Naive thymus-derived CD4-positive, alpha-beta T cell (primary cell): ENCODE results near the gene RAD51B. TPM values are rescaled to one million over a fixed set of nuclear protein-coding genes. Genes with fewer than 3 reads are reported as not detected.

Source experiments
- ATAC-seq: fragments of 150-1000 bp; cut with Tn5 transposase; 2 replicates; pipeline ENCODE4 v1.10.0; 2021; ENCODE audit warnings: mild to moderate bottlenecking, moderate library complexity
- CTCF ChIA-PET: fragments of 350-600 bp; sonication (Branson Sonifier 250); formaldehyde crosslinking; loops from one replicate; lab custom pipeline; 2021; ENCODE audit warnings: antibody characterized with exemption; lab: Charles Lee
- POLR2A ChIA-PET: fragments of 350-600 bp; sonication (Branson Sonifier 250); formaldehyde crosslinking; loops from one replicate; lab custom pipeline; 2021; ENCODE audit warnings: antibody characterized with exemption, inconsistent platforms; lab: Charles Lee
- DNase-seq, 9 donors: peaks; one replicate each; pipeline versions ENCODE4 v3.0.0 to v3.0.0-alpha.2; 2020 to 2022; ENCODE audit warnings: mixed read lengths in 1 of 9
- H3K27ac ChIP-seq: one replicate; pipeline ENCODE4 v1.7.0; 2013; ENCODE audit warnings: mild to moderate bottlenecking, low read depth, low read length, moderate library complexity
- H3K27me3 ChIP-seq, 2 donors: one replicate each; pipeline ENCODE4 v1.7.0; 2013; ENCODE audit warnings: low read length in 2 of 2, mild to moderate bottlenecking in 2 of 2, moderate library complexity in 2 of 2; ENCODE audit not compliant: control insufficient read depth in 2 of 2, insufficient read depth in 2 of 2
- H3K36me3 ChIP-seq, 3 experiments: 1 replicate in 2 of 3; 2 replicates in 1 of 3; pipeline ENCODE4 v1.7.0; 2013; ENCODE audit warnings: low read length in 3 of 3, mild to moderate bottlenecking in 3 of 3, moderate library complexity in 1 of 3; ENCODE audit not compliant: insufficient read depth in 3 of 3, control insufficient read depth in 2 of 3
- H3K4me1 ChIP-seq, 2 donors: one replicate each; pipeline ENCODE4 v1.7.0; 2013; ENCODE audit warnings: low read length in 2 of 2, mild to moderate bottlenecking in 2 of 2, moderate library complexity in 1 of 2; ENCODE audit not compliant: control insufficient read depth in 2 of 2, insufficient read depth in 2 of 2
- H3K4me3 ChIP-seq: 2 replicates; pipeline ENCODE4 v1.7.0; 2013; ENCODE audit warnings: mild to moderate bottlenecking, low read length
- H3K9me3 ChIP-seq, 3 experiments: 1 replicate in 2 of 3; 2 replicates in 1 of 3; pipeline ENCODE4 v1.7.0; 2013; ENCODE audit warnings: low read length in 3 of 3; ENCODE audit not compliant: control insufficient read depth in 2 of 3
- H3K27ac Mint-ChIP-seq, 9 donors: one replicate each; pipeline ENCODE4 v1.8.0; 2020 to 2022; ENCODE audit warnings: mixed read lengths in 9 of 9, mild to moderate bottlenecking in 8 of 9, moderate library complexity in 5 of 9, inconsistent platforms in 2 of 9
- H3K27me3 Mint-ChIP-seq, 5 donors: one replicate each; pipeline ENCODE4 v1.8.0; 2021 to 2022; ENCODE audit warnings: mixed read lengths in 5 of 5, mild to moderate bottlenecking in 1 of 5
- H3K36me3 Mint-ChIP-seq, 5 donors: one replicate each; pipeline ENCODE4 v1.8.0; 2020 to 2022; ENCODE audit warnings: mixed read lengths in 5 of 5, mild to moderate bottlenecking in 3 of 5, inconsistent platforms in 1 of 5
- H3K4me1 Mint-ChIP-seq, 7 donors: one replicate each; pipeline ENCODE4 v1.8.0; 2020 to 2022; ENCODE audit warnings: mixed read lengths in 7 of 7, mild to moderate bottlenecking in 3 of 7, inconsistent platforms in 1 of 7
- H3K4me3 Mint-ChIP-seq, 10 donors: one replicate each; pipeline ENCODE4 v1.8.0; 2020 to 2022; ENCODE audit warnings: mild to moderate bottlenecking in 10 of 10, mixed read lengths in 10 of 10, moderate library complexity in 6 of 10, inconsistent platforms in 2 of 10
- H3K9me3 Mint-ChIP-seq, 11 donors: one replicate each; pipeline ENCODE4 v1.8.0; 2020 to 2022; ENCODE audit warnings: mixed read lengths in 11 of 11, mild to moderate bottlenecking in 4 of 11, inconsistent platforms in 1 of 11, moderate library complexity in 1 of 11
- intact Hi-C, 2 donors: fragments of 100-400 bp; cut with micrococcal nuclease; formaldehyde crosslinking; loops; one replicate each; pipeline ENCODE4 v1.15.1; 2023
- polyA plus RNA-seq, 2 donors: library from polyadenylated mRNA; unstranded; fragments of 300-500 nt; fragmentation: Illumina TruSeq; gene quantifications; one replicate each; pipeline ENCODE4 v1.2.3, GENCODE V29; 2021
- total RNA-seq, 6 experiments: library from RNA in 5 of 6; stranded (reverse) in 5 of 6; gene quantifications; 1 replicate in 5 of 6; 2 replicates in 1 of 6; pipeline ENCODE4 v1.2.3 and lab custom pipeline; 2021 to 2026

Gene RAD51B
- total and polyA plus RNA-seq, 7 experiments from 2014 or later = 15.0 to 42.2 (median 28.8) TPM

DNA sequence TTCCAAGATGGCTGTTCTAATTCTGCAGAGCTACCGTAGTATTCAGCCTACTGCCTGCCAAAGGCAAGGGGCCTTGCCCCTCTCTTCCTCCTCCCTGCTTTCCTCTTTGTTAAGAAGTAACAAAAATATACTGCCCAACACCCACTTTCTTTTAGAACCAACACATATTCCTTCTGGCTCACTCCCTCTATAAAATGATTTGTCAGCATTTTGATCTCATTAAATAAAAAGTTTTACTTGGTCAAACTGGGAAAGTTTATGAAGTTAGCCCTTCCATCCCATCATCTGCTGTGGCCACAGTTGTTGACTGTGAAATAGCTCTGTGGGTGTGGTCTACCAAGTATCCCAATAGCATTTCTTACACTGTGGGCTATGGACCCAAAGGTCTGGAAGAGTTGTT, 500.9 kb downstream of the RAD51B start:
- ChIA-PET POLR2A (no interaction called here), CTCF (no interaction called here)
- no peak overlapping the region for H3K4me3 Mint-ChIP-seq
- Histone ChIP-seq H3K4me1 (no peaks in the 10 kb centered on the region), H3K4me3 (no peak overlapping the region), H3K27ac (no peak overlapping the region), H3K9me3 (no peaks in the 10 kb centered on the region), H3K27me3 (no peaks in the 10 kb centered on the region), H3K36me3 (no peaks in the 10 kb centered on the region)
- H3K27ac Mint-ChIP-seq = peak overlapping the region in 3 of 9 donors; percentile 16 to 22 (median 16)
- ATAC-seq (no peak), DNase-seq (no peak)
- H3K9me3 Mint-ChIP-seq = peaks cover 0 to 3% (median 0%) of the 10 kb centered on the region in 11 donors
- H3K36me3 Mint-ChIP-seq = peaks cover 0 to 12% (median 5%) of the 10 kb centered on the region in 5 donors
- no peaks in the 10 kb centered on the region for H3K27me3 Mint-ChIP-seq
- intact Hi-C loops = no loop called here
- peaks cover 2 to 16% (median 12%) of the 10 kb centered on the region in 7 donors for H3K4me1 Mint-ChIP-seq

DNA sequence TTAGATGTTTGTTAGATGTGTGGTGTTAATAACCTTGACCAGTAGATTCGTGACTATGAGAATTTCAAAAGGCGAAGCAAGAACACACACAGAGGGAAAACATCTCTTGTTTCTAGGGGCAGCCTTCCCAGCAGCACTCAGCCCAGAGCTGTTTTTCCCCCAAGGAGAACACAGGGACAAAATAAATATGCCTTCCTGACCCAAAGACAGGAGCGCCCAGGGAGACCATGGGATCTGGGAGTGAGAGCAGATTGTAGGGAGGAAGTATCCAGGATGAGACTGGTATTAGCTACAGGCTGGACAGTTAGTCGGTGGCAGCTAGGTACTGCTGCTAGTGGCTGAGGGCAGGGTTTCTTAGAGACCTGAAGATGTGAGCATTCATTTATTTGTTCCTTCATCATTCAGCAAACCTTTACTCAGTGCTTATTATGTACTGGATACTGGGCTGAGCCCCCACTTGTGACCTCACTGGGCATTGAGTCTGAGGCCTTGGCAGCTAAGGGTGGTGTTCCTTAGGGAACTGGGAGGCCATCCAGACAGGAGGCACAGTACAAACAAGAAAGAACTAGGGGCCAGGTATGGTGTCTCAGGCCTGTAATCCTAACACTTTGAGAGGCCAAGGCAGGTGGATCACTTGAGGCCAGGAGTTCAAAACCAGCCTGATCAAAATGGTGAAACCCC, 503.5 kb downstream of the RAD51B start:
- H3K4me1 ChIP-seq = no peaks in the 10 kb centered on the region
- no peaks in the 10 kb centered on the region for H3K9me3 ChIP-seq
- CTCF ChIA-PET = no interaction called here
- Mint-ChIP-seq H3K27me3 (no peaks in the 10 kb centered on the region), H3K27ac (peak overlapping the region in 3 of 9 donors; percentile 16 to 60 (median 33)), H3K36me3 (peaks cover 0 to 8% (median 0%) of the 10 kb centered on the region in 5 donors), H3K4me1 (peaks cover 2 to 16% (median 13%) of the 10 kb centered on the region in 7 donors), H3K9me3 (peaks cover 0 to 3% (median 0%) of the 10 kb centered on the region in 11 donors), H3K4me3 (no peak overlapping the region)
- no peak for DNase-seq
- intact Hi-C loops = no loop called here
- no peak for ATAC-seq
- no peaks in the 10 kb centered on the region for H3K36me3 ChIP-seq
- H3K4me3 ChIP-seq = no peak overlapping the region
- POLR2A ChIA-PET = no interaction called here
- H3K27me3 ChIP-seq = no peaks in the 10 kb centered on the region
- no peak overlapping the region for H3K27ac ChIP-seq

DNA sequence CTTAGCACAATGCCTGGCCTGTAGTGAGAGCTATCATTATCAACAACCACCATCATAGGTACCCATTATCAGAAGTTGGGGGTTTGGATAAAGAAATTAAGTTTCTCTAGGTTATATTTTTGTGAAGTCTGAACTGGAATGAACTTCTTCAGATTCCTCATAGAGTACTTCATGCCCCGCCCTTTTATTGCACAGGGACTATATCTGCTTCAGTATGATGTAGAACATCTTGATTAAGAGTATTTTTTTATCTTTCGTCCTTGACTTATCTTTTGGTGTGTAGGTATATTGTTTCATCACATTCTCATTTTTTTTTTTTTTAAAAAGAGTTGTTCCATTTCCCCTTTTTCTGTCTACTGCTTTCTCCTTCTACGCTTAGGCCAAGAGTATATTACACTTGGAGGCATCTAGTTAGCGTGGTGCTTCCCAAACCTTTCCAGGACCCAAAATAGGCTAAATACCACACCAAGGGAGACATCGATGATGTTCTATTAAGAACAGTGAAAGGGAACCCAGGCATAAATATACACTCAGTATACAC, 505.8 kb downstream of the RAD51B start:
- no peaks in the 10 kb centered on the region for H3K9me3 ChIP-seq
- H3K4me1 ChIP-seq = no peaks in the 10 kb centered on the region
- POLR2A ChIA-PET = no interaction called here
- Mint-ChIP-seq H3K27ac (no peak overlapping the region), H3K9me3 (peaks cover 0 to 3% (median 0%) of the 10 kb centered on the region in 11 donors), H3K36me3 (peaks cover 0 to 8% (median 0%) of the 10 kb centered on the region in 5 donors), H3K27me3 (no peaks in the 10 kb centered on the region), H3K4me3 (no peak overlapping the region), H3K4me1 (peaks cover 2 to 11% (median 10%) of the 10 kb centered on the region in 7 donors)
- DNase-seq = no peak
- H3K36me3 ChIP-seq = no peaks in the 10 kb centered on the region
- CTCF ChIA-PET = interaction anchor here (0.6 kb wide), 1 partner anchor 362 kb away, joined by 3 read pairs; no protein-coding TSS in a partner anchor
- no peak overlapping the region for H3K4me3 ChIP-seq
- intact Hi-C loops = no loop called here
- peak; percentile 49 for ATAC-seq
- no peaks in the 10 kb centered on the region for H3K27me3 ChIP-seq
- no peak overlapping the region for H3K27ac ChIP-seq

DNA sequence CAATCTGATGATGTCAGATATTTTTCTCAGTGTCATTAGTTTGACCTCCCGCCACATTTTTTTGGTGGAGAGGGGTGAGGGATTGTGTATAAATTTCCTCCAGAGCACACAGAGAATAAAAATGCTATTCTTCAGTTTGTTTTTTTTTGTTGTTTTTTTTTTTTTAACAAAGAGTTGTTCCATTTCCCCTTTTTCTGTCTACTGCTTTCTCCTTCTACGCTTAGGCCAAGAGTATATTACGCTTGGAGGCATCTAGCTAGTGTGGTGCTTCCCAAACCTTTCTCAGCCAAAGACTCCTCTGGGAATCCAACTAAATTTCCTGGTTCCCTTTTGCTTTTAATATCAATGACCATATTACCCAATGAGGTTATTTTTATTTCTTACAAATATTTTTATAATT, 507.7 kb downstream of the RAD51B start:
- no peak overlapping the region for H3K4me3 ChIP-seq
- H3K27me3 Mint-ChIP-seq = no peaks in the 10 kb centered on the region
- no peak overlapping the region for H3K27ac Mint-ChIP-seq
- intact Hi-C loops = no loop called here
- ChIA-PET POLR2A (interaction anchor here (0.6 kb wide), 1 partner anchor 502 kb away, joined by 4 read pairs; no protein-coding TSS in a partner anchor), CTCF (no interaction called here)
- no peaks in the 10 kb centered on the region for H3K4me1 ChIP-seq
- no peak for DNase-seq
- ATAC-seq = no peak
- no peaks in the 10 kb centered on the region for H3K36me3 ChIP-seq
- no peaks in the 10 kb centered on the region for H3K27me3 ChIP-seq
- peaks cover 0 to 4% (median 0%) of the 10 kb centered on the region in 7 donors for H3K4me1 Mint-ChIP-seq
- no peaks in the 10 kb centered on the region for H3K9me3 ChIP-seq
- H3K9me3 Mint-ChIP-seq = peaks cover 0 to 3% (median 0%) of the 10 kb centered on the region in 11 donors
- no peak overlapping the region for H3K27ac ChIP-seq
- no peak overlapping the region for H3K4me3 Mint-ChIP-seq
- peaks cover 0 to 5% (median 0%) of the 10 kb centered on the region in 5 donors for H3K36me3 Mint-ChIP-seq

DNA sequence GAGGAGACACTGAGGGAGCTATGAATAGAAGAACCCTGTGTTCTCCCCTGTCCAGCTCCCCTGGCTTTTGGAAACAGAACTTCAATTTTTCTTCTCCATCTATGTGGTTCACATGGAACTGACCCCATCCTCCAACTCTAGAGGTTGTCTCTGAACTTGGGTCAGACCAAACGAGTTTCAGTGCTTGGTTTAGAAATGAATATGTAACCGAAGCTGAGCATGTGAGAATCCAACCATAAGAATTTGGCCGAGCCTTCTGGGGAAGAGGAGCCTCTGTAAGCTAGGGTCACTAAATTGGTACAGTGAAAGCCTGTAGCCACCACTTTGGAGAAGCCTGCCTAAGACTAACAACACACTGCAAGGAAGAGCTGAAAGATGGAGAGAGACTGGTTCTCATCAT, 508.9 kb downstream of the RAD51B start:
- Histone ChIP-seq H3K27ac (no peak overlapping the region), H3K4me1 (no peaks in the 10 kb centered on the region), H3K9me3 (no peaks in the 10 kb centered on the region), H3K27me3 (no peaks in the 10 kb centered on the region), H3K36me3 (no peaks in the 10 kb centered on the region), H3K4me3 (no peak overlapping the region)
- CTCF ChIA-PET = no interaction called here
- POLR2A ChIA-PET = interaction anchor here (1.2 to 1.3 kb wide), 2 partner anchors 9 to 461 kb away, joined by 3 read pairs; no protein-coding TSS in a partner anchor
- DNase-seq = no peak
- Mint-ChIP-seq H3K27me3 (no peaks in the 10 kb centered on the region), H3K4me1 (peaks cover 0 to 9% (median 8%) of the 10 kb centered on the region in 7 donors), H3K4me3 (no peak overlapping the region), H3K36me3 (peaks cover 0 to 5% (median 0%) of the 10 kb centered on the region in 5 donors), H3K27ac (no peak overlapping the region), H3K9me3 (peaks cover 0 to 3% (median 0%) of the 10 kb centered on the region in 11 donors)
- intact Hi-C loops = no loop called here
- ATAC-seq = no peak

DNA sequence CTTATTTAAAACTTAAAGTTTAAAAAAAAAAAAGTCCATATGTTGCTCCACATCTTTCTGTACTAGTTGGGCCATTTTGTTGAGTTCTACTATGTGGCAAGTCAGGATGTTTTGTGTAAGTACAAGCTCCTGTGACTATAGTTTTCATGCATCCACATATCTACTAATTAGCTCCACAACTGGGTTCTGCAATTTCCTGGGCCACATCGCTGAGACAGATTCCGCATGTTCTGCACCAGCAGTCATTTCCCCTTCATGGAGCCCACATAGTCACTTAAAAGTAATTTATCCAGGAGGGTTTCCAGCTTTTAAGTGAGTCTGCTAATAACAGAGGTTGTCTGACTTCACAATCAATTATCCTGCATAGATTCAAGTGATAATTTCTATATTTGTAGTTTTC, 511.8 kb downstream of the RAD51B start:
- POLR2A ChIA-PET = interaction anchor here (0.6 to 1.2 kb wide), 3 partner anchors 48 to 918 kb away, joined by 3 read pairs; partner anchors contain the start of gene ZFP36L1
- Mint-ChIP-seq H3K27me3 (no peaks in the 10 kb centered on the region), H3K4me3 (no peak overlapping the region)

More for the DNA sequence above, 511.8 kb downstream of the RAD51B start:
- H3K4me1 Mint-ChIP-seq = peaks cover 0 to 20% (median 9%) of the 10 kb centered on the region in 7 donors
- no peaks in the 10 kb centered on the region for H3K9me3 ChIP-seq
- CTCF ChIA-PET = no interaction called here
- intact Hi-C loops = no loop called here
- no peaks in the 10 kb centered on the region for H3K36me3 ChIP-seq
- ATAC-seq (no peak), DNase-seq (no peak)
- no peaks in the 10 kb centered on the region for H3K4me1 ChIP-seq
- H3K27ac Mint-ChIP-seq = no peak overlapping the region
- no peaks in the 10 kb centered on the region for H3K27me3 ChIP-seq
- H3K9me3 Mint-ChIP-seq = no peaks in the 10 kb centered on the region
- no peak overlapping the region for H3K27ac ChIP-seq
- peaks cover 0 to 5% (median 0%) of the 10 kb centered on the region in 5 donors for H3K36me3 Mint-ChIP-seq
- no peak overlapping the region for H3K4me3 ChIP-seq
